ENCODE results near the gene ANKRD34C. TPM values are rescaled to one million over a fixed set of nuclear protein-coding genes. Genes with fewer than 3 reads are reported as not detected.

ANKRD34C gene
- total and polyA plus RNA-seq, 2 of the 8 experiments (the other 6 are each of a cell fraction or from before 2014, with no cell fraction given), result 0.02 TPM; not detected in 1

DNA sequence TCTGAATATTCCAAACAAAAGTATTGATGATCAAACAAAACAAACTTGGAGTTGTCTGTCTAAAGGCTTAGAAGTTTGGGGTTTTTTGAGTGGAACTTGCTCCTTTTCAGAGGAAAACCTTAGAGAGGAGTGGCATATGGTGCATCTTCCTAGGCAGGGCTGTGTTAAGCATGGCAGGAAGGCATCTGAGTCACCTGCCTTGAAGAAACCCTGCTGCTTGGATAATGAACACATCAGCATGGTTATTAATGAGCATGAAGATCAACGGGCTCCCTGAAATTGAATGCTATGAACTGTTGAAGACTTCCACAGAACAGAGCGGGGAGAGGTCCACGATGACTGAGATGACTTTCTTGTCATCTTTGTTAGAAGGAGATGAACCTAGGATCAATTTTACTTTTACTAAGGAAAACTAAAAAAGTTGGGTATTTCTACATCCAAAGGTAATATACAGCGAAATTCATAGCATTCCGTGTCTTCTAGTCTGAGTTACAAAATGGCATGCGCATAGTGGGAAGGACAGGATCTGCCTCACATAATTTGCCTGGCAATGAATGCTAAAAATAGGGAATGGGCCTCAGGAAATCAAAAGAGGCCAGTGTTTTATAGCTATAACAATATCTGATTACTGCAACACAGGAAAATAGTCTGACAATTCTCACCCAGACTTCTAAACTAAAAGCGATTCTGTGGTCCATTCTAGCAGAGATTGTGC is 16.8 kb downstream of the ANKRD34C start:
- Histone ChIP-seq H4K5ac (ENCODE audit: insufficient read length, low read depth, low read length) (no peak overlapping the region), H3K56ac (replicated peaks; ENCODE audit: insufficient read length, low read depth, low read length) (no peak overlapping the region), H3K79me1 (ENCODE audit: low read depth, low read length) (no peaks in the 10 kb centered on the region), H2BK20ac (ENCODE audit: low read length) (no peak overlapping the region), H3K4me2 (ENCODE audit: insufficient read depth in 1 of 2, low read depth in 2 of 2, low read length in 2 of 2) (no peak overlapping the region), H4K8ac (ENCODE audit: extremely low read depth, insufficient read depth, low read length) (no peak overlapping the region), H2BK15ac (ENCODE audit: low read length) (no peak overlapping the region), H3K27me3 (replicated peaks in 1 of 4; ENCODE audit: control insufficient read depth in 3 of 4, extremely low read depth in 1 of 4, insufficient read depth in 3 of 4, low read length in 3 of 4) (peaks cover 0 to under 1% (median 0%) of the 10 kb centered on the region in 4 experiments; a peak in 2 of 7 replicates), H4K91ac (replicated peaks; ENCODE audit: insufficient read length, low read length) (no peak overlapping the region), H3K18ac (ENCODE audit: extremely low read depth, low read length) (no peak overlapping the region), H3K9ac (replicated peaks in 1 of 4; ENCODE audit: extremely low read depth in 1 of 4, low read depth in 3 of 4, low read length in 3 of 4) (no peak overlapping the region), H3K9me3 (ENCODE audit: insufficient read depth in 2 of 2, low read depth in 1 of 2, low read length in 1 of 2) (no peaks in the 10 kb centered on the region), H3K4me1 (replicated peaks in 1 of 4; ENCODE audit: control insufficient read depth in 3 of 4, insufficient read depth in 4 of 4, low read length in 3 of 4) (no peaks in the 10 kb centered on the region), H3K36me3 (ENCODE audit: control insufficient read depth in 2 of 4, insufficient read depth in 4 of 4, low read length in 3 of 4) (no peaks in the 10 kb centered on the region), H3K27ac (ENCODE audit: low read depth, low read length) (no peak overlapping the region), H4K20me1 (replicated peaks in 1 of 2; ENCODE audit: control insufficient read depth in 1 of 2, insufficient read depth in 2 of 2, low read length in 2 of 2) (no peaks in the 10 kb centered on the region), H2BK12ac (ENCODE audit: low read depth, low read length) (no peak overlapping the region), H2BK5ac (ENCODE audit: low read depth, low read length) (no peak overlapping the region), H2AFZ (ENCODE audit: low read length) (no peak overlapping the region), H3K4me3 (ENCODE audit: extremely low read depth in 1 of 4, insufficient read depth in 2 of 4, low read depth in 3 of 4, low read length in 4 of 4) (no peak overlapping the region), H3K4ac (replicated peaks; ENCODE audit: insufficient read length, low read depth, low read length) (no peak overlapping the region), H2AK5ac (ENCODE audit: low read depth, low read length) (no peak overlapping the region), H3K79me2 (ENCODE audit: control insufficient read depth in 1 of 2, insufficient read depth in 2 of 2, low read length in 2 of 2) (no peaks in the 10 kb centered on the region), H3K14ac (ENCODE audit: insufficient read length) (no peak overlapping the region), H3K23ac (ENCODE audit: insufficient read length) (no peak overlapping the region), H2BK120ac (replicated peaks; ENCODE audit: low read depth, low read length) (no peak overlapping the region), H3K23me2 (ENCODE audit: low read depth, low read length) (no peaks in the 10 kb centered on the region)
- ChIA-PET CTCF (ENCODE audit: partially characterized antibody) (no interaction called here), POLR2A (ENCODE audit: partially characterized antibody) (no interaction called here)
- 85% methylated on average over 7 of the region's 7 CpGs; no CpG with 5 or more reads in 1 of the 2 experiments for WGBS, 2 experiments (ENCODE audit: extremely low coverage in 1 of 2, insufficient coverage in 1 of 2, insufficient read length in 1 of 2, insufficient replicate concordance in 2 of 2, low coverage in 1 of 2, low lambda C conversion rate in 2 of 2, missing lambda C conversion rate in 1 of 2)
- no peak for FAIRE-seq
- no peak for DNase-seq (ENCODE audit: low read depth in 1 of 2, low spot score in 2 of 2)
- TF ChIP-seq TCF12 (IDR thresholded peaks at IDR 0.05; ENCODE audit: low read depth, low read length), result no peak
- no peak for TF ChIP-seq YY1 (IDR thresholded peaks at IDR 0.05; ENCODE audit: low read depth, low read length)
- TF ChIP-seq SUZ12 (IDR thresholded peaks at IDR 0.05; ENCODE audit: low read length), result no peak
- TF ChIP-seq POLR2A (IDR thresholded peaks at IDR 0.05; ENCODE audit: control extremely low read depth in 1 of 2, low read depth in 2 of 2, low read length in 2 of 2), result no peak
- no peak for TF ChIP-seq RXRA (IDR thresholded peaks at IDR 0.05; ENCODE audit: insufficient read depth, low read depth, low read length)
- no peak for TF ChIP-seq SP1 (IDR thresholded peaks at IDR 0.05; ENCODE audit: low read depth, low read length)
- TF ChIP-seq GABPA (IDR thresholded peaks at IDR 0.05; ENCODE audit: borderline replicate concordance, insufficient read depth, low read length), result no peak
- no peak for TF ChIP-seq SP4 (IDR thresholded peaks at IDR 0.05; ENCODE audit: low read length)
